ENCODE results near the gene SUPT7L.

SUPT7L gene

GRCh38 chr2:27628767-27629709 lies 34.4 kb downstream of the SUPT7L start, which contains the start of the genes CCDC121 and GPN1 (continued):
- TF ChIP-seq AEBP2 (tag by site-specific recombination; IDR thresholded peaks at IDR 0.05; ENCODE audit: borderline replicate concordance) (no peak), ELK4 (IDR thresholded peaks at IDR 0.05; ENCODE audit: borderline replicate concordance, low read depth, low read length) (no peak), SP7 (tag by site-specific recombination; IDR thresholded peaks at IDR 0.05) (peak; percentile 65), ZNF362 (tag by site-specific recombination; IDR thresholded peaks at IDR 0.05) (no peak), ZNF830 (tag by site-specific recombination; IDR thresholded peaks at IDR 0.05; ENCODE audit: low read depth) (no peak), ZNF658 (tag by site-specific recombination; IDR thresholded peaks at IDR 0.05) (no peak), ZXDB (tag by site-specific recombination; IDR thresholded peaks at IDR 0.05) (0 out of 2 replicates have a peak, but pooled peaks have one; percentile 38), HIC1 (tag by site-specific recombination; IDR thresholded peaks at IDR 0.05) (peak; percentile 85), IKZF3 (tag by site-specific recombination; IDR thresholded peaks at IDR 0.05) (no peak), MZF1 (tag by site-specific recombination; IDR thresholded peaks at IDR 0.05; ENCODE audit: borderline replicate concordance) (no peak), ZNF792 (tag by site-specific recombination; IDR thresholded peaks at IDR 0.05) (no peak), ZSCAN16 (tag by site-specific recombination; IDR thresholded peaks at IDR 0.05) (no peak), ZNF155 (tag by site-specific recombination; IDR thresholded peaks at IDR 0.05) (no peak), ZNF239 (tag by site-specific recombination; IDR thresholded peaks at IDR 0.05) (no peak), ZNF16 (tag by site-specific recombination; IDR thresholded peaks at IDR 0.05; ENCODE audit: low read depth) (no peak), ZNF24 (tag by site-specific recombination; IDR thresholded peaks at IDR 0.05) (0 out of 2 replicates have a peak, but pooled peaks have one; percentile 42), ZNF692 (tag by site-specific recombination; IDR thresholded peaks at IDR 0.05) (peak; percentile 31; the same call in 1 of the 2 replicates), ZNF292 (tag by site-specific recombination; IDR thresholded peaks at IDR 0.05; ENCODE audit: borderline replicate concordance, low read depth) (no peak), ZSCAN30 (tag by site-specific recombination; IDR thresholded peaks at IDR 0.05) (no peak), ZNF558 (tag by site-specific recombination; IDR thresholded peaks at IDR 0.05) (no peak), ZFP41 (tag by site-specific recombination; IDR thresholded peaks at IDR 0.05; ENCODE audit: borderline replicate concordance) (no peak), ZNF404 (tag by site-specific recombination; IDR thresholded peaks at IDR 0.05) (no peak), ZNF670 (tag by site-specific recombination; IDR thresholded peaks at IDR 0.05; ENCODE audit: low read depth) (no peak), ZNF639 (tag by site-specific recombination; IDR thresholded peaks at IDR 0.05) (no peak), ZBTB20 (tag by site-specific recombination; IDR thresholded peaks at IDR 0.05) (peak; percentile 63; the same call in 1 of the 2 replicates), TRIM28 (IDR thresholded peaks at IDR 0.05; ENCODE audit: borderline replicate concordance, low read length) (no peak), EGR2 (tag by site-specific recombination; IDR thresholded peaks at IDR 0.05; ENCODE audit: low read depth) (no peak), WT1 (tag by site-specific recombination; IDR thresholded peaks at IDR 0.05) (no peak), ZNF184 (tag by site-specific recombination; IDR thresholded peaks at IDR 0.05) (no peak), ZNF302 (tag by site-specific recombination; IDR thresholded peaks at IDR 0.05; ENCODE audit: low read depth) (no peak), ZNF561 (tag by site-specific recombination; IDR thresholded peaks at IDR 0.05; ENCODE audit: borderline replicate concordance) (no peak), ZNF677 (tag by site-specific recombination; IDR thresholded peaks at IDR 0.05) (no peak)

All from HEK293 (cell line).